GDM1 (cell line): Measurements from ENCODE around the gene PARD6B.
"Not testable (repeated sequence)": the region's sequence is repeated elsewhere in the genome, so short reads cannot be mapped to it uniquely, and the experiment has no call there.

Experiments
- DNase-seq: peaks from one replicate; lab custom pipeline; 2025; lab: John Stamatoyannopoulos, UW

PARD6B gene

DNA sequence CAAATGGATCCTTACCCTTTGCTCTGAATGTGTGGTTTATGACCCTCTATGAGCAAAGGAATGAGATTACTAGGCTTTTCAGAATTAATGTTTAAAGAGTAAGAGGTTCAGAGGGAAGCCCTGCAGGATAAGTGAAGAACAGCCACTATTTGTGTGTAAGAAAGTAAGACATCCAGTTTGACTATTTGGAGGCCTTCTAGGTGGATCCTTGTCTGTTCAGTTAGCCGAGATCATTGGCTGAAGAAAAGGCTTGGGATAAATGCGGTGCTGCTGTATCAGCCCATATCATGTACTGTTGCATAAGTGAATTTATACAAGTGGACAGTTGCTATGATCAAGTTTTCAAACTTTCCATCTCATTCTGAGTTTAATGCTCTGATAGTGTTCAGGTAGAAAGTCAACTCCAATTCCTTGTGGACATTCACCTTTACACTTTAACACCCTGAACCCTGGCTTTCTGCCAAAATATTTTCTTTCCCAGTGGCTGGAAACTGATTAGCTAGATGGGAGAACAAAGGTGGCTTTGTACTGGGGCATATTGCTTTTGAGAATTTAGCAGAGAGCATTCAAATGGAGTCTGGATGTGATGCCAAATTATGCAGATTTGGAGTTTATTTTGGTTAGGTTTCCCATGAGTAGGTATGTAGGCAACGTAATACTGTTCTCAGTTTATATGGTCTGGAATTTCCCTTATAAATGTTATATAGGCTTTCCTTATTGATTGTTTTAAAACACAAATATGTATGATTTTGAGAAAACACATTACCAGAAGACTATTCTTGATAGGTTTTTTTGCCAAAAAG, 15.0 kb downstream of the PARD6B start:
- no peak for DNase-seq

DNA sequence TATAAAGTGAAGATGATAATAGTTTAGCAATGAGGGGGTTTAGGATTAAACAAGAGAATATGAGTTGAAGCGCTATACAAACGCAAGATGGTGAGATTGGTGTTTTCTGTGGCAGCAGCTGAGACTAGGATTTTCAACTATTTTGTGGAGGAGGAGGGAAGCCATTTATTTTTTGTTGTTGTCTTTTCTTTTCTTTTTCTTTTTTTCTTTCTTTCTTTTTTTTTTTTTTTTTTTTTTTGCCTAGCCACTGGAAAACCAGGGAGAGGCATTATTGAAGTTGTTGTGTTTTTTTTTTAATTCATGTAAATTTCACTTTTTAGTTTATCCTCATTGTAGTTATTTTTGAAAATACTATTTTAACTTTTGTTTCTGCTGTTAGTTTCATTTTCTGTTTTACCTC, 15.9 kb downstream of the PARD6B start:
- DNase-seq, result no peak

DNA sequence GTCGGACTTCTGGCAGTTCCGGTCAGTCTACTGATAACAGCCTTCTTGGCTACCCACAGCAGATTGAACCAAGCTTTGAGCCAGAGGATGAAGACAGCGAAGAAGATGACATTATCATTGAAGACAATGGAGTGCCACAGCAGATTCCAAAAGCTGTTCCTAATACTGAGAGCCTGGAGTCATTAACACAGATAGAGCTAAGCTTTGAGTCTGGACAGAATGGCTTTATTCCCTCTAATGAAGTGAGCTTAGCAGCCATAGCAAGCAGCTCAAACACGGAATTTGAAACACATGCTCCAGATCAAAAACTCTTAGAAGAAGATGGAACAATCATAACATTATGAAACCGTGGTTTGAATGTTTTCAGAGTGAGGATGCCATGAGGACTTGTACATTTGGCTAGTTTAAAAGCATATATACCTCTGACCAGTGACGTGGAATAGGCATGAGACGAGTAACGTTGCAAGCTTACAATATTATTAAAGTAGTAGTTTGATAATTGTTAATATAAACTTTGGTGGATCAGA, 18.8 kb downstream of the PARD6B start:
- DNase-seq, result no peak

DNA sequence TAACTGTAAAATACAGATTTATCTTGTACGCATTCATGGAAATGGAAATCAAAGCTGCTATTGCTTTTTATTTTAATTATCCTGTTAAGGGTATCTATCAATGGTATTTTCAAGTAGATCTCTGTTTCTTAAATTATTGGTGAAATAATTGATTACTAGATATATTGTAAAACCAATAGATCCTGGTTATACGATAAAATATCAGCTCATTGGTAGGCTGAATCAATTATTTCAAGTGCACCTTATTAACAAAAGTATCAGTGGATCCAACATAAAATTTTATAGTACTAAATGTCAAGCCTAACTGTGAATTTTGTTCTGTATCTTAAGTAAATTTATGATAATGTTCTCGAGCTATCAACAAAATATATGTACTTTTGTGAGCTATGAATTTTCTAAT, 21.8 kb downstream of the PARD6B start:
- DNase-seq, result no peak

DNA sequence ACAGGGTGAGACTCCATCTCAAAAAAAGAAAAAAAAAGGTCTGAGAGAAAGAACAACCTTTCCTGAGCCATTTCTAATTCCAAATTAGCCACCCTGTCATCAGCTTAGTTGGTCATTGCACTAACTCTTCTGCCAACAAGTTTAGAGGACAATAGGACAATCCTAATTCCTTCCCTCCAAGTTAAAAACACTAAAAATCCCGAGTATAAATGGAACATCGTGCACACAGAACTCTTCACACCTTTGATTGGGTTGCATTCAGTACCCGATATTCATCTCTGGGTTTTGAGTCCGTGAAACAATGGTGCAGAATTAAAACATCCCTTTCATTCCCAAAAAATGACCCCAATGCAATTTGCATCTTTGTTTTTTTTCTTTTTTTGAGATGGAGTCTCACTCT, 23.0 kb downstream of the PARD6B start:
- DNase-seq, result no peak

DNA sequence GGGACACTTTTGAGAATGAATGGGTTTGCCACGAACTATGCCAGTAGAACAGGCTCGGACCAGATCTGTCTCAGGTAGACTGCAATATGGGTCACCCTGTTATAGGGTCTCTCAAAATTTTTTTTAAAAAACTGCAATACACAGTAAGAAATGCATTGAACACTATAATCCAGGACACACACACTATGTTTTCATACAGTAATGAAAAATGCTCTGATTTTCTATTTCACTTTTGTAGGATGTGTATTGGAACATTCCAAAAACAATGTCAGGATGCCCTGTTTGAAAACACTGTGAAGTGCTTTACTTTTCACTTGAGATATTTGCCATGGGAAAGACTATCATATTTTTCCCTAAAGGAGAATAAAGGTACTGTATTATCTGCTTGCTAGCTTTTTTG, 25.1 kb downstream of the PARD6B start:
- DNase-seq, result no peak

DNA sequence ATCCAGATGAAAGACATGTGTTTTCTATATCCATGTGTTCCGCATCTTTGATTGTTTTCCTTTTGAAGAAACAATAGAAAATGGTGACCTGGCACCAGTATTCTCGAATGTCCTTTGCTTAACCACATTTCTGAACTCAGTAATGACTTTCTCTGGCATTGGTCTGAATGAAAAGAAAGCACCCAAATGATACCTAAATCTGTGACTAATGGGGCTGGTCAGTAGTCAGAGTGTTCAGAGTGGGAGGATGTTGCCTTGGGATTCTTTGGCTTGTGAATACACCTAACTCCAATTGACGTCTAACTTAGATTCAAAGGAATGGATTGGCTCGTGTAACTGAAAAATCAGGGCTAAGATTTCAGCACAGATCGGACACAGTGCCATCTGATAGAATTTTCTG, 27.1 kb downstream of the PARD6B start:
- no peak for DNase-seq

DNA sequence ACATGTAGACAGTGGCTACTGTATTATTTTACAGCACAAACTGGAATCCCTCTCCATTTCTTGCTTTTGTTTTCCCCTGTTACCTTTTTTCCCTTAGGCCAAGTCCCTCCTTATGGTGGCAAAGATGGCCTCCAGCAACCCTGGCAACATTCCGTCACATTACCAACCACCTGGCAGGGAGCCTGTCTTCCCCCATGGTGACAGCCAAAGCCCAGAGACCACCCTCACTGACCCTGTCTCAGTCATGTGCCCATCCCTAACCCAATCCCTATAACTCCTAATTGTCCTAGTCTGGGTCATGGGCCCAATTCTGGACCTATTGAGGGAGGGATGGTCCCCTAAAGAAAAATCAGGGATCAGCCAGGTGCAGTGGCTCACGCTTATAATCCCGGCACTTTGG, 27.6 kb downstream of the PARD6B start:
- DNase-seq, result no peak

DNA sequence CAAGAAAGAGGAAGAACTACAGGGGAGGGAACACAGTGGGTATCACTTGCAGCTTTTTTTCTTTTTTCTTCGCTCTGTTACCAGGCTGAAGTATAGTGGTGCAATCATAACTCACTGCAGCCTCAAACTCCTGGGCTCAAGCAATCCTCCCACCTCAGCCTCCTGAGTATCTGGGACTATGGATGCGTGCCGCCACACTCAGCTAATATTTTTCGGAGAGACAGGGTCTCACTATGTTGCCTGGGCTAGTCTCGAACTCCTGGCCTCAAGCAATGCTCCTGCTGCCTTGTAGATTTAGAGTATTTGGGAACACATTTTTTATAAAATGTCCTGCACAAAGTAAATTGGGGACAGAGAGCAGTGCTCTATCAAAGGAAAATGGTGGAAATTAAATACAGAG, 28.3 kb downstream of the PARD6B start:
- no peak for DNase-seq

DNA sequence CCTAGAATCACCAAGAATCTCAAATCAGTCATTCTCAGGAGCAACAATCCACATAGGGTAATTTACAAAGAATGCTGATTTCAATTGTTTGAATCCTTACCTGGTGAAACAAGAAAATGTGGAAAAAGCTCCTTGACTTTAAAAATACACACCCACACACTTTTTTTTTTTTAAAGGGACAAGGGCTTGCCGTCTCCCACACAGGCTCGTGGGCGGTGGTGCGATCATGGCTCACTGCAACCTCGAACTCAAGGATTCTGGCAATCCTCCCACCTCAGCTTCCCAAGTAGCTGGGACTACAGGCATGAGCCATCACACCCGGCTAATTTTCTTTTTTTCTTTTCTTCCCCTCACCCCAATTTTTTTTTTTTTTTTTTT, 30.7 kb downstream of the PARD6B start:
- DNase-seq, result no peak

DNA sequence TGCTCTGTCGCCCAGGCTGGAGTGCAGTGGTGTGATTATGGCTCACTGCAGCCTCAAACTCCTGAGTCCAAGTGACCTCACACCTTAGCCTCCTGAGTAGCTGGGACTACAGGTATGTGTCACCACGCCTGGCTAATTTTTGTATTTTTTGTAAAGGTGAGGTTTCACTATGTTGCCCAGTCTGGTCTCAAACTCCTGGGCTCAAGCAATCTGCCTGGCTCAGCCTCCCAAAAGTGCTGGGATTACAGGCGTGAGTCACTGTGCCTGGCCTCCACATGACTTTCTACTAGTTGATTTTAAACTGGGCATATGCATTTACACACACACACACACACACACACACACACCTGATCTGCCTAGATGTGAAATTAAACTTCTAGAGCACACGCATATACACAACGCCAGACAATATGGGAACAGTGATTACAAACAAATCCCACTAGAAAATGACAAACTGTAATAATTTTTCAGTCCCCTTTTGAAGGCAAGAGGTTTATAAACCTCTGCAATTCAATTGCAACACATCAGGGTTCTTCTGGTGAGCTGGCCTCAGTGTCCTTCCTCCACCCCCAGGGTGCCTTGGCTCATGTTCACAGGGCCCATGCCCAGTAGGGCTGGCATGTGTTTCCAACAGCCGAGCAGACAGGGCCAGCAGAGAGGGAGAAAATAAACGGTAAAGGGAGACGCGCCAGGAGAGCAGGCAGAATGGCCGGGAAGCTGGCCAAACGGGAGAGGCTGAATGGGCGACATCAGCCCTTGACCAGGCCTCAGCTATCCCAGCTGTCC, 31.2 kb downstream of the PARD6B start:
- DNase-seq, result no peak

DNA sequence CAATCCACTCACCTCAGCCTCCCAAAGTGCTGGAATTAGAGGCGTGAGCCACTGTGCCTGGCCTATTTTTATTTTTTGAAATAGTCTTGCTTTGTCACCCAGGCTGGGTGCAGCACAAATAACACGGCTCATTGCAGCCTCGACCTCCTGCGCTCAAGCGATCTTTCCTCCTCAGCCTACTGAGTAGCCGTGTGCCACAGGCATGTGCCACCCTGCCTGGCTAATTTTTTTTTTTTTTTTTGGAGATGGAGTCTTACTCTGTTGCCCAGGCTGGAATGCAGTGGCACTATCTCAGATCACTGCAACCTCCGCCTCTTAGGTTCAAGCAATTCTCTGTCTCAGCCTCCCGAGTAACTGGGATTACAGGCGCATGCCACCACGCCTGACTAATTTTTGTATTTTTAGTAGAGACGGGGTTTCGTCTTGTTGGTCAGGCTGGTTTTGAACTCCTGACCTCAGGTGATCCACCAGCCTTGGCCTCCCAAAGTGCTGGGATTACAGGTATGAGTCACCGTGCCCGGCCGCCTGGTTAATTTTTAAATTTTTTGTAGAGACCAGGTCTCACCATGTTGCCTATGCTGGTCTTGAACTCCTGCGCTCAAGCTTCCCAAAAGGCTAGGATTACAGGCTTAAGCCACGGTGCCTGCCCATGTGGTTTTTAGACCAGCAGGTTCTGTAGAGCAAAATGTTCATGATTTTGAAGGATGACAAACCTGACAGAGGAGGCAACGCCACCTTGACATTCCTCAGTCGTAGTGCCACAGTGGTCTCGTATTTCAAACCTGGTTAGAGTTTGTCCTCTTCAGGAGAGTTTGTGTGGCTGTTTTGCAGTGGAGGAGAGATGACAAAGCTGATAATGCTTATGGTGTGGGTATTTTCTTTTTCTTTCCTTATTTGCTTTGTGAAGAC, 32.4 kb downstream of the PARD6B start:
- DNase-seq, result not testable (repeated sequence)

DNA sequence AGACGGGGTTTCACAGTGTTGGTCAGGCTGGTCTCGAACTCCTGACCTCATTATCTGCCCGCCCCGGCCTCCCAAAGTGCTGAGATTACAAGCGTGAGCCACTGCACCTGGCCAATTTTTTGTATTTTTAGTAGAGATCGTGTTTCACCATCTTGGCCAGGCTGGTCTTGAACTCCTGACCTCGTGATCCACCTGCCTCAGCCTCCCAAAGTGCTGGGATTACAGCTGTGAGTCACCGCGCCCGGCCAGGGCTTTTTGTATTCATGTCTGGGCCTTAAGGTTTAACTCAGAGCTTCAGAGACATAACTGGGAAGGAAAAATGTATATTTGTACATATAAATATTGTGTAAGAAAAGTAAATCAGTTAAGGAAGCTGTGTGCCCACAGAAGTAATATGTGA, 33.9 kb downstream of the PARD6B start:
- not testable (repeated sequence) for DNase-seq

DNA sequence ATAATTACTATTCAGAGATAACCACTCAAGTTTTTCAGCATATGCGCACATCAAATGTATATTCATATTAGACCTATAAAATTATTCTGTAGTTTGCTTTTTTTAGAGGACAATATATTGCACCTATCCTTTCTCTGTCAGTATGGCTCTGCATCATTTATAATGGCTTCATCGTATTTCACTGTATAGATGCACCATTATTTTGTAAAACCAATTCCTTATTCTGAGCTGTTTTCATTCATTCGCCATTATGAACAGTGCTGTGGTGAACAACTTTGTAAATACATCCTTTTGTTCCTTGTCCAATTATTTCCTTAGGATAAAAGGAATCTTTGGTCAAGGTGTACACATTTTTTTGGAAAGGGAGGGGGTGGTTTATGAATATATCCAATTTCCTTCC, 34.3 kb downstream of the PARD6B start:
- DNase-seq, result no peak

DNA sequence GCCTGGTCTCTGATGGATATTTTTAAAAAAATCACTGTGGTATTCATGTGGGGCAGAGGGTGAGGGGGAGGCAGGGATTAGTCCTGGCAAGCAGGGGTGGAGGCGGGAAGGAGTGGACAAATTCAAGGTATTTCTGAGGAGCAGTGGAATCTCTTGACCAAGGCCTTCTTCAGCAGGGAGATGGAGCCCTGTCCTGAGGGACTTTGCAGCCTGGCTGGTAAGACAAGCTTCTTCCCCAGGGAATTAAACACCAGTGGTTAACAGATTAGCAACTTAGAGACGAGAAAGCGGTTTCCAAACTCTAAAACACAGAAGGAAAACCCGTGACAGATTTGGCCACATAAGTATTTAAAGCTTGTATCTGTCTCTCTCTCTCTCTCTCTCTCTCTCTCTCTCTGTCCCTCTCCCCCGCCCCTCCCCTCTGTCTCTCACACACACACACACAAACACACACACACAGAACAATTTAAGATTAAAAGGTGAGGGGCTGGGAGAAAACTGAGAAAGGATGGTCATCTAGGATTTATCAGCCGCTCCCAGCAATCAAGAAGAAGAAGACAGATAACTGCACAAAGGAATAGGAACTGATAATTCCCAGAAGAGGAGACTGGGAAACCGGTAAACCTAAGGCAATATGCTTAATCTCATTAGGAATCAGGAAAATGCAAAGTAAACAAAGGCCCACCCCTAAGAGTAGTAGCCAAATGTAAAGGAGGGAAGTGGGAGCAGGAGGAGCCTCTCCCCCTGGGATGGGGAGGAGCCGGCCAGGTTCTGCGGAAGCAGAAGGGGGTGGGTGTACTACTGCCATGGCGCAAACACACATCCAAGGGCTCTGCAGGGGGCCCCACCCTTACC, 35.8 kb downstream of the PARD6B start:
- not testable (repeated sequence) for DNase-seq

DNA sequence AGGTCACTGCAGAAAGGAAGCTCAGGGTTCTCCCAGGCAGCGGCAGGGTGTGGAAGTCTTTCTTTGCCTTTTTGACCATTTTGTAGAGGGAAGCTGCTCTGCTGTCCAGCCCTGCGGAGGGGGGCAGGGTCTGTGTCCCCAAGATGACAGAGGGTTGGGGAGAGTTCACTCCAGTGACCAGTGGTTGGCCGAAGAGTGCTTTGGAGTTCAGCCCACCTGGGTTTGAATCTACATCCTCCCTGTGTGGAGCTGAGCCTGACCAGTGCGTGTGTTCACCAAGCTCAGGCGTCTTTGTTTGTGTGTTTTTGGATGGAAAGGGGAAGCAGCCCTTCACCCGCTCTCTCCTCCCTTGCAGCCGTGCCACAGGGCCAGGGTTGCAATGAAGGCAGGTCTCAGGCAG, 37.6 kb downstream of the PARD6B start:
- not testable (repeated sequence) for DNase-seq

DNA sequence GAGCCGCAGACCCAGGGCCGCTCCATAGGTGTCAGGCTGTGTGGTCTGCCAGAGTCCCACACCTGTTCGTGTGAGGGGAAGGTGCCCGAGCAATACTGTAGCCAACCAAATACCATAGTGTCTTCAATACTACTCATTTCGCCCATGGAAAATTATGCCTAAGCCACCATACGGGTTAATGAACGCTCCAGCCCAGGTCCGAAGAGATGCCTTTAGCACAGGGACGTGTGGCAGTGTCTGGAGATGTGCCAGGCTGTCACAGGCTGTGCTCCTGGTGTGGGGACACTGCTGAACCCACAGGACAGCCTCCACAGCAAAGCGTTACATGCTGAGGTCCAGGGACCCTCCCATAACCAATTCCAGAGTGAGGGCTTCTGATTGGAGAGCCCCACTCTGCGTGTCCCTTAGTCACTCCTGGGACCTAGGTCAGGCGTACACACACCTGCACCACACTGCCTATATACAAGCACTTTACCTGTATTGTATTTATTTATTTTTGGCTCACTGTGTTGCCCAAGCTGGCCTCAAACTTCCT, 38.2 kb downstream of the PARD6B start:
- DNase-seq, result not testable (repeated sequence)

DNA sequence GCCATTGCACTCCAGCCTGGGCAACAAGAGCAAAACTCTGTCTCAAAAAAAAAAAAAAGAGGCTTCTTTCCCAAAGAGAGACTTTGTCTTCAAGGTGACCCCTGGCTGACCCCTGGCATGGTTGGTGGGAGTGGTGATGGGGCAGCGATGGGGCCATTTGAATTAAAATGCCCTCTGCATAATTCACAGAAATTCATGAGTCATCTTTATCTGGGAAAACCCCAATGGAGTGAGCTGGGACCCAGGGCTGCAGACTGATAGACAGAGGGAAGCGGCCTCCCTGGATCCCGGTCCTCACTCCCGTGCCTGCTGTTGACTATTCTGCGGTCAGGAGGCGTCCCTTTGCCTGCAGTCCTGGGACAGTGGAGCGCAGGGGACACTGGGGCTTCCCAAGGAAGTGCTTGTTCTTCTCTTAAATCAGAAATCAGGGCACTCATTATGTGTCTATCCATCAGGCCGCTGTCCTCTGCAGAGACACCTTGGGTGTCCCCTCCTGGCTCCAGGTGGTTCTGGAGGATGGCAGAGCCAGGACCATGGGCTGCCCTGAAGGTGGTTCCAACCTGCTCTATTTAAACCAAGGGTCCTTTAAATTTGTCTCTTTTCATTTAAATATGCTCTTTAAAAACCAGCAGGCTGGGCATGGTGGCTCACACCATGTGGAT, 40.2 kb downstream of the PARD6B start:
- not testable (repeated sequence) for DNase-seq

DNA sequence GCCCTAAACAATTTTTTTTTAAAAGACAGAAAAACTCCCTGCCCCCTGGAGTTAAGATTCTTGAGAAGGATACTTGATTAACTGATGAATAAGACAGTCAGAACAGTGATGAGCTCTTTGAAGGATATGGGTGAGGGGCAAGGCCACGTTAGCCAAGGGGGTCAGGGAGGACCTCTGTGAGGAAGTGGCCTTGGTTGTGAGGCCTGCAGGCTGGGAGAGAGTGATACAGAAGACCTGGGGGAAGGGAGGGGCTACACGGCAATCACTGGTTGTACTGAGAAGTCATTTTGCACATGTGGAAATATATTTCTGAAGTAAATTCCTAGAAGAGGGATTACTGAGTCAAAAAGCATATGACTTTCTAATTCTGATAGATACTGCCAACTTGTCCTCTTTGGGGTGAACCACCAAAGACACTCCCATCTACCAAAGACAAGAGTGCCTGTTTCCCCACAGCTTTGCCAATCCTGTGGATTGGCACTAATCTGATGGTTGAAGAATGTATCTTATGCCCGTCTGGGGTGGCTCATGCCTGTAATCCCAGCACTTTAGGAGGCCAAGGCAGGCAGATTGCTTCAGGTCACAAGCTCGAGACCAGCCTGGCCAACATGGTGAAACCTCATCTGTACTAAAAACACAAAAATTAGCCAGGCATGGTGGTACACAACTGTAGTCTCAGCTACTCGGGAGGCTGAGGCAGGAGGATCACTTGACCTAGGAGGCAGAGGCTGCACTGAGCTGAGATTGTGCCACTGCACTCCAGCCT, 41.2 kb downstream of the PARD6B start:
- no peak for DNase-seq

DNA sequence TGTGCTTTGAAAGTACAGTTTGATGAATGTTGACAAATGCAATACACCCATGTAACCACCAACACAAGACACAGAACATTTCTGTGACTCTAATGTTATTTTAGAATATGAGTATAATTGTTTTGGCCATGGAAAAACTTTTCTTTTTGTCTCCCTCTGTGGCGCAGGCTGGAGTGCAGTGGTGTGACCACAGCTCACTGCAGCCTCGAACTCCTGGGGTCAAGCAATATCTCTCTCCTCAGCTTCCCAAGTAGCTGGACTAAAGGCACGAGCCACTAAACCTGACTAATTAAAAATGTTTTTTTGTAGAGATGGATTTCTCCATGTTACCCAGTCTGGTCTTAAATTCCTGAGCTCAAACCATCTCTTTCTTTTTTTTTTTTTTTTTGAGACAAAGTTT, 43.1 kb downstream of the PARD6B start:
- no peak for DNase-seq
